Ishikawa (cell line): ENCODE data around the gene SLC27A5.

Experiments
- EP300 ChIP-seq: IDR thresholded peaks from 2 replicates; pipeline ENCODE4 v1.6.1; 2012; ENCODE audit warnings: borderline replicate concordance
- NFIC ChIP-seq: IDR thresholded peaks from 2 replicates; pipeline ENCODE4 v1.6.1; 2012
- YY1 ChIP-seq: IDR thresholded peaks from 2 replicates; pipeline ENCODE4 v1.6.1; 2012; ENCODE audit warnings: low read depth

DNA sequence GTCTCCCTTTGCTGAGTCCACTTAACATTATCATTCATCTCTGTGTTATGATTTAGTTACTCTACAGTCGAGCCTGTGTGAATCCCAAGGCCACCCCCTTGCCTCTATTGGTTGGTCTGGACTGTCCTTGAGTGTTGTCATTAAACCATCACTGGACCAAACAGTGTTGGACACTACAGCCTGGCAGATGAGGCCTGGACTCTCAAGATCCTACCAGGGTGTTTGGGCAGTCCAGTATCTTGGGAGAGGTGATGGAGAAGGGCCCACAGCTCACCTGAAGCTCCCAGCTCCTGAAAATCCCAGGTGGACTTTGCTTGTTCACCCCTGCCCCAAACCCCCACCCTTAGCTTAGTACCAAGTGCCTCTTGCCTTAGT, 39.3 kb upstream of the SLC27A5 start:
- TF ChIP-seq EP300 = no peak
- no peak for TF ChIP-seq NFIC
- no peak for TF ChIP-seq YY1
